Common myeloid progenitor, CD34-positive (primary cell): ENCODE results near the gene OSBPL2.

Experiments
- CTCF ChIA-PET: fragments of 350-600 bp; sonication (Branson Sonifier 250); formaldehyde crosslinking; loops from one replicate; lab custom pipeline; 2021; ENCODE audit warnings: antibody characterized with exemption; lab: Charles Lee
- POLR2A ChIA-PET: fragments of 350-600 bp; sonication (Branson Sonifier 250); formaldehyde crosslinking; loops from one replicate; lab custom pipeline; 2021; ENCODE audit warnings: antibody characterized with exemption; lab: Charles Lee
- DNase-seq, 3 donors: peaks; one replicate each; pipeline versions ENCODE4 v3.0.0 to v3.0.0-alpha.2; 2013
- H3K27ac ChIP-seq, 2 experiments: 1 replicate in 1 of 2; 2 replicates in 1 of 2; pipeline ENCODE4 v1.7.0; 2013; ENCODE audit warnings: inconsistent platforms in 2 of 2, low read length in 2 of 2, mild to moderate bottlenecking in 2 of 2, low read depth in 1 of 2, moderate library complexity in 1 of 2; ENCODE audit not compliant: severe bottlenecking in 2 of 2, insufficient read depth in 1 of 2, poor library complexity in 1 of 2
- H3K27me3 ChIP-seq, 5 experiments: replicated peaks in 2 of 5; 1 replicate in 3 of 5; 2 replicates in 2 of 5; pipeline versions ENCODE4 v1.6.1 to v1.7.0; 2013; ENCODE audit warnings: low read length in 4 of 5, mild to moderate bottlenecking in 2 of 5, moderate library complexity in 2 of 5, inconsistent platforms in 1 of 5; ENCODE audit not compliant: insufficient read depth in 5 of 5, control insufficient read depth in 4 of 5
- H3K36me3 ChIP-seq, 4 experiments: 1 replicate in 2 of 4; 2 replicates in 2 of 4; pipeline versions ENCODE4 v1.6.1 to v1.7.0; 2013; ENCODE audit warnings: low read length in 3 of 4, control low read depth in 1 of 4, mild to moderate bottlenecking in 1 of 4; ENCODE audit not compliant: control insufficient read depth in 4 of 4, insufficient read depth in 4 of 4
- H3K4me1 ChIP-seq, 4 experiments: 1 replicate in 3 of 4; 2 replicates in 1 of 4; pipeline versions ENCODE4 v1.6.1 to v1.7.1; 2013; ENCODE audit warnings: low read length in 3 of 4, mild to moderate bottlenecking in 3 of 4, control low read depth in 1 of 4, inconsistent platforms in 1 of 4, moderate library complexity in 1 of 4; ENCODE audit not compliant: control insufficient read depth in 4 of 4, insufficient read depth in 4 of 4; ENCODE audit errors: control extremely low read depth in 1 of 4
- H3K4me3 ChIP-seq, 7 experiments: 1 replicate in 4 of 7; 2 replicates in 3 of 7; pipeline versions ENCODE4 v1.5.1 to v1.7.0; 2013; ENCODE audit warnings: mild to moderate bottlenecking in 7 of 7, low read length in 6 of 7, moderate library complexity in 6 of 7, inconsistent platforms in 2 of 7, low read depth in 2 of 7, control low read depth in 1 of 7; ENCODE audit not compliant: insufficient read depth in 4 of 7, control insufficient read depth in 1 of 7; ENCODE audit errors: extremely low read depth in 1 of 7
- H3K9me3 ChIP-seq, 5 experiments: 1 replicate in 4 of 5; 2 replicates in 1 of 5; pipeline versions ENCODE4 v1.6.1 to v1.7.1; 2013; ENCODE audit warnings: low read length in 4 of 5, mild to moderate bottlenecking in 2 of 5, inconsistent platforms in 1 of 5, low read depth in 1 of 5, moderate library complexity in 1 of 5; ENCODE audit not compliant: control insufficient read depth in 4 of 5, insufficient read depth in 2 of 5; ENCODE audit errors: control extremely low read depth in 1 of 5
- WGBS: methylation state at CpG from one replicate; pipeline ENCODE4 v1.1.5; 2013; ENCODE audit not compliant: insufficient coverage; 5-methylcytosine and 5-hydroxymethylcytosine counted together

OSBPL2 gene

GRCh38 chr20:62195736-62196135 lies 42.6 kb upstream of the OSBPL2 start:
- Histone ChIP-seq H3K27ac (no peak overlapping the region), H3K36me3 (peaks cover 5 to 51% (median 34%) of the 10 kb centered on the region in 4 experiments), H3K27me3 (no peaks in the 10 kb centered on the region), H3K4me1 (no peaks in the 10 kb centered on the region), H3K4me3 (no peak overlapping the region), H3K9me3 (no peaks in the 10 kb centered on the region)
- ChIA-PET CTCF (no interaction called here), POLR2A (no interaction called here)
- no peak for DNase-seq
- WGBS = 96% methylated on average over 10 of the region's 10 CpGs

DNA sequence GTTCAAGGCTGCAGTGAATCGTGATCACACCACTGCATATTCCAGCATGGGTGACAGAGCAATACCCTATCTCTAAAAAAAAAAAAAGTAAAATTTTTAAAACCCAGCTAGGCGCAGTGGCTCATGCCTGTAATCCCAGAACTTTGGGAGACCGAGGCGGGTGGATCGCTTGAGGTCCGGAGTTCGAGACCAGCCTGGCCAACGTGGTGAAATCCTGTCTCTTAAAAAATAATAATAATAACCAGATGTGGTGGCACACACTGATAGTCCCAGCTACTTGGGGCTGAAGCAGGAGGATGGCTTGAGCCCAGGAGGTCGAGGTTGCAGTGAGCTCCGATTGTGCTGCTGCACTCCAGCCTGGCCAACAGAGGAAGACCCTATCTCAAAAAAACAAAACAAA lies 42.0 kb upstream of the OSBPL2 start:
- POLR2A ChIA-PET = interaction anchor here (0.6 kb wide), 1 partner anchor 577 kb away, joined by 4 read pairs; no protein-coding TSS in a partner anchor
- Histone ChIP-seq H3K9me3 (no peaks in the 10 kb centered on the region), H3K27me3 (no peaks in the 10 kb centered on the region), H3K4me1 (no peaks in the 10 kb centered on the region), H3K4me3 (no peak overlapping the region), H3K36me3 (peaks cover 5 to 51% (median 36%) of the 10 kb centered on the region in 4 experiments), H3K27ac (no peak overlapping the region)
- no peak for DNase-seq
- CTCF ChIA-PET = no interaction called here
- 98% methylated on average over 5 of the region's 10 CpGs for WGBS

DNA sequence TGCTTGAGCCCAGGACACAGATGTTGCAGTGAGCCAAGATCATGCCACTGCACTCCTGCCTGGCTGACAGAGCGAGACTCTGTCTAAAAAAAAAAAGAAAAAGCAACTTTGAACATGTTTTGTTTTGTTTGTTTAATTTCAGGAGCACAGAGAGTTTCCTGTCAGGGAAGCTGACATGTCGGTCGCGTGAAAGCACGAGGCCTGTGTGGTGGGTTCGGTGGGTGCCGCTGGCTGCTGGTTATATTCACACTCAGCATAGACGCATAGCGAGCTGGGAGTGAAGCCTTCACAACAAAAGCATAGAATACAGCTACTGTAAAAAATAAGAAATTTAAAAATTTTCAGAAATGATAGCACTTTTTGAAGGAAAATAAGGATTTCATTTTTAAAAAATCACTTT lies 41.0 kb upstream of the OSBPL2 start:
- POLR2A ChIA-PET = interaction anchor here (0.6 kb wide), 1 partner anchor 52 kb away, joined by 8 read pairs; no protein-coding TSS in a partner anchor
- Histone ChIP-seq H3K27ac (no peak overlapping the region), H3K4me3 (no peak overlapping the region), H3K36me3 (peaks cover 5 to 60% (median 37%) of the 10 kb centered on the region in 4 experiments), H3K4me1 (no peaks in the 10 kb centered on the region), H3K27me3 (no peaks in the 10 kb centered on the region), H3K9me3 (no peaks in the 10 kb centered on the region)
- DNase-seq = no peak
- 0% methylated on average over 1 of the region's 9 CpGs for WGBS
- CTCF ChIA-PET = no interaction called here

DNA sequence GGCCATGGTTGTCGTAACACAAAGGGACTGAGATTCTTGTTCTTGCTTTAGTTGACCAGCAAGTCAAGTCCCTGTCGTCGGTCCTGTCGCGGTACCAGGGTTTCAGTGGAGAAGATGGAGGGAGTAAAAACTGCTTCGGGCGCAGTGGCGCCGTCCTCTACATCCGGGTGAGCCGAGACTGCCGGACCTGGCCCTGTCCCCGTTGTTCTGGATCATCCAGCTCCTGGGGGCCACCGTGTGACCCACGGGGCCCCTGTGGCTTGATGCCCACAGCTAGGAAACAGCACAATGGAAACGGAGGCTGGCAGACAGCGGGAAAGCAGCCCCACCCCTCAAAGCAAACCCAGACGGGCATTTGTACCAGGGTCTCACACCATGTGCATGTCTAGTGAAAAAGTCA lies 40.5 kb upstream of the OSBPL2 start:
- Histone ChIP-seq H3K36me3 (peaks cover 5 to 56% (median 38%) of the 10 kb centered on the region in 4 experiments), H3K4me1 (no peaks in the 10 kb centered on the region), H3K9me3 (no peaks in the 10 kb centered on the region), H3K4me3 (no peak overlapping the region), H3K27ac (no peak overlapping the region), H3K27me3 (no peaks in the 10 kb centered on the region)
- WGBS = 94% methylated on average over 16 of the region's 18 CpGs
- POLR2A ChIA-PET = interaction anchor here (0.6 kb wide), 1 partner anchor 52 kb away, joined by 8 read pairs; no protein-coding TSS in a partner anchor
- CTCF ChIA-PET = no interaction called here
- DNase-seq = no peak

GRCh38 chr20:62198496-62198895 lies 39.8 kb upstream of the OSBPL2 start:
- no peaks in the 10 kb centered on the region for H3K27me3 ChIP-seq
- ChIA-PET CTCF (interaction anchor here (1.3 kb wide), 1 partner anchor 13 kb away, joined by 3 read pairs; no protein-coding TSS in a partner anchor), POLR2A (no interaction called here)
- H3K36me3 ChIP-seq = peaks cover 2 to 57% (median 37%) of the 10 kb centered on the region in 4 experiments
- DNase-seq = no peak
- H3K9me3 ChIP-seq = no peaks in the 10 kb centered on the region
- H3K27ac ChIP-seq = no peak overlapping the region
- no peaks in the 10 kb centered on the region for H3K4me1 ChIP-seq
- H3K4me3 ChIP-seq = no peak overlapping the region
- WGBS = 98% methylated on average over 13 of the region's 17 CpGs

DNA sequence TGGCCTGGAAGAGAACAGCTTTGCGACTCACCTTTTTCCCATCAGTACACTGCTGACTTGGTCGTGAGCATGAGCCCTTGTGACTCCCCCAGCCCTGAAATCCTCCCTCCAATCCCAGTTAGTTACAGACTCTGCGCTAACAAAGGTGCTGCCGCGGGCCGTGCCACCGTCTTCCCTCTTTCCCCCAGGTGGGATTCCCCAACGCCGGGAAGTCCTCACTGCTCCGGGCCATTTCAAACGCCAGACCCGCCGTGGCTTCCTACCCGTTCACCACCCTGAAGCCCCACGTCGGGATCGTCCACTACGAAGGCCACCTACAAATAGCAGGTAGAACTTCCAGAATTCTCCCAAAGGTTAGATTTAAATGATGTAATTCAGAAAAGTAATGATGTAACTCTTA lies 39.4 kb upstream of the OSBPL2 start:
- Histone ChIP-seq H3K27me3 (no peaks in the 10 kb centered on the region), H3K27ac (no peak overlapping the region), H3K4me3 (no peak overlapping the region), H3K4me1 (no peaks in the 10 kb centered on the region), H3K9me3 (no peaks in the 10 kb centered on the region), H3K36me3 (peaks cover 2 to 58% (median 35%) of the 10 kb centered on the region in 4 experiments)
- no peak for DNase-seq
- ChIA-PET POLR2A (no interaction called here), CTCF (interaction anchor here (1.3 kb wide), 1 partner anchor 13 kb away, joined by 3 read pairs; no protein-coding TSS in a partner anchor)
- 97% methylated on average over 14 of the region's 18 CpGs for whole genome bisulfite sequencing

GRCh38 chr20:62200491-62201172 lies 37.7 kb upstream of the OSBPL2 start:
- CTCF ChIA-PET = no interaction called here
- no peak for DNase-seq

More at GRCh38 chr20:62200491-62201172, 37.7 kb upstream of the OSBPL2 start:
- POLR2A ChIA-PET = no interaction called here
- Histone ChIP-seq H3K27me3 (no peaks in the 10 kb centered on the region), H3K4me3 (no peak overlapping the region), H3K36me3 (peaks cover 2 to 57% (median 34%) of the 10 kb centered on the region in 4 experiments), H3K27ac (no peak overlapping the region), H3K4me1 (no peaks in the 10 kb centered on the region), H3K9me3 (no peaks in the 10 kb centered on the region)
- 97% methylated on average over 33 of the region's 38 CpGs for WGBS
